Transverse colon (tissue), 3 donors: ENCODE results near the gene SEC16A.

Source experiments
- CTCF ChIP-seq, 5 experiments: fragments of 200-600 bp in 3 of 5; fragments of 450-650 bp in 2 of 5; sonication (generic) in 3 of 5; IDR thresholded peaks; 1 replicate in 2 of 5; 2 replicates in 3 of 5; pipeline ENCODE4 v1.5.1; 2016 to 2017; ENCODE audit warnings: antibody characterized with exemption in 5 of 5, inconsistent platforms in 3 of 5, mild to moderate bottlenecking in 2 of 5, moderate library complexity in 1 of 5
- POLR2A ChIP-seq: fragments of 450-650 bp; IDR thresholded peaks from one replicate; pipeline ENCODE4 v1.6.1; 2016; ENCODE audit warnings: antibody characterized with exemption, mild to moderate bottlenecking, moderate library complexity

GRCh38 chr9:136429075-136429628 lies 53.7 kb downstream of the SEC16A start:
- TF ChIP-seq CTCF (IDR thresholded peaks at IDR 0.05) (no peak), POLR2A (no peak)
